Endodermal cell (in vitro differentiated cells): ENCODE data around the gene MSMB. TPM values are rescaled to one million over a fixed set of nuclear protein-coding genes. Genes with fewer than 3 reads are reported as not detected.
A peak's percentile ranks its signal among the peaks of the same experiment; 100 is the strongest.
"Not testable (repeated sequence)": the region's sequence is repeated elsewhere in the genome, so short reads cannot be mapped to it uniquely, and the experiment has no call there.

Source experiments
- DNase-seq: peaks from one replicate; pipeline ENCODE4 v3.0.0-alpha.2; 2017
- H3K27ac ChIP-seq: 2 replicates; pipeline ENCODE4 v1.5.1; 2013; ENCODE audit warnings: mild to moderate bottlenecking, low read depth, low read length, moderate library complexity
- H3K27me3 ChIP-seq: 2 replicates; pipeline ENCODE4 v1.6.1; 2013; ENCODE audit warnings: mild to moderate bottlenecking, low read length, moderate library complexity; ENCODE audit not compliant: insufficient read depth, control insufficient read depth, poor library complexity, severe bottlenecking
- H3K36me3 ChIP-seq: 2 replicates; pipeline ENCODE4 v1.7.0; 2013; ENCODE audit warnings: mild to moderate bottlenecking, low read length, moderate library complexity; ENCODE audit not compliant: control insufficient read depth, insufficient read depth
- H3K4me1 ChIP-seq: one replicate; pipeline ENCODE4 v1.7.0; 2013; ENCODE audit warnings: low read length; ENCODE audit not compliant: control insufficient read depth, insufficient read depth
- H3K4me3 ChIP-seq: 2 replicates; pipeline ENCODE4 v1.5.1; 2013; ENCODE audit warnings: mild to moderate bottlenecking, low read length, moderate library complexity
- H3K9ac ChIP-seq: 2 replicates; pipeline ENCODE4 v1.6.1; 2013; ENCODE audit warnings: mild to moderate bottlenecking, low read length, moderate library complexity; ENCODE audit not compliant: poor library complexity, severe bottlenecking; ENCODE audit errors: extremely low read depth
- H3K9me3 ChIP-seq: 2 replicates; pipeline ENCODE4 v1.6.1; 2013; ENCODE audit warnings: mild to moderate bottlenecking, low read length, moderate library complexity; ENCODE audit not compliant: control insufficient read depth
- H3K27ac Mint-ChIP-seq: 2 replicates; pipeline ENCODE4 v1.8.0; 2020; ENCODE audit warnings: mixed read lengths
- H3K27me3 Mint-ChIP-seq: 2 replicates; pipeline ENCODE4 v1.8.0; 2021; ENCODE audit warnings: mild to moderate bottlenecking, mixed read lengths; ENCODE audit not compliant: insufficient read depth
- H3K36me3 Mint-ChIP-seq: 2 replicates; pipeline ENCODE4 v1.8.0; 2020; ENCODE audit warnings: low read depth, mixed read lengths
- H3K4me1 Mint-ChIP-seq: 2 replicates; pipeline ENCODE4 v1.8.0; 2020; ENCODE audit warnings: mixed read lengths
- H3K4me3 Mint-ChIP-seq: 2 replicates; pipeline ENCODE4 v1.8.0; 2020; ENCODE audit warnings: mild to moderate bottlenecking, moderate library complexity, mixed read lengths
- H3K9me3 Mint-ChIP-seq: 2 replicates; pipeline ENCODE4 v1.8.0; 2020; ENCODE audit warnings: mild to moderate bottlenecking, mixed read lengths
- CTCF ChIP-seq: fragments of 200-600 bp; sonication (generic); conservative IDR thresholded peaks from 2 replicates; pipeline ENCODE4 v1.5.0; 2021; ENCODE audit warnings: antibody characterized with exemption, mild to moderate bottlenecking
- WGBS, 2 experiments: methylation state at CpG; one replicate each; pipeline versions ENCODE4 v1.1.5 to v1.1.7; 2013; ENCODE audit warnings: missing lambda C conversion rate in 2 of 2, mixed read lengths in 1 of 2; ENCODE audit not compliant: insufficient coverage in 1 of 2, insufficient read length in 1 of 2; 5-methylcytosine and 5-hydroxymethylcytosine counted together
- total RNA-seq, 2 donors: library from RNA; stranded (reverse); fragmentation: NEBNext Ultra II Directional in 1 of 2; extraction: Animal tissue kit (Norgen Biotek cat#: 25700) in 1 of 2; gene quantifications; 2 replicates in 1 of 2; 3 replicates in 1 of 2; pipeline ENCODE4 v1.2.1, GENCODE V29; 2021

MSMB gene
- total RNA-seq, 2 donors from 2014 or later: 2.4 to 2.9 TPM

DNA sequence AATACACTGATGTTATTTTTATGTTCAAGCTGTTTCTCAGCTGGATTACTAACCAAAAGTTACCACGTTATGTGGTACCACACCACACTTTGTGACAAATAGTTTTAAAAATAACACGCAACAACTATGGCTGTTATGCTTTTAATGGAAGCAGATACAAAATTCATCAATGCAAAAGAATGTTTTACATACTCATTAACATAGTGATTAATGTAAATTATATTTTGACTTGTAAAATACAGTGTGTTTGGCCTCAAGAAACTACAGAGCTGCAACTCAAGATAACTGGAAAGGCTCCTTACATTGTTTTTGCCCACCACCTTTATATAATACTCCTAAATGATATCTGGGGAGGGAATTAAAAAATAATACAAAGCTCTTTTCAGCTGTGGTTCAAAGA is 41.1 kb downstream of the MSMB start:
- Mint-ChIP-seq H3K4me3 (no peak overlapping the region), H3K27ac (no peak overlapping the region), H3K27me3 (no peaks in the 10 kb centered on the region), H3K36me3 (peaks cover 87% of the 10 kb centered on the region), H3K4me1 (peaks cover 1% of the 10 kb centered on the region), H3K9me3 (peaks cover 4% of the 10 kb centered on the region)
- Histone ChIP-seq H3K4me3 (no peak overlapping the region), H3K9me3 (peaks cover 15% of the 10 kb centered on the region), H3K27ac (no peak overlapping the region), H3K27me3 (no peaks in the 10 kb centered on the region), H3K4me1 (no peaks in the 10 kb centered on the region), H3K9ac (no peak overlapping the region), H3K36me3 (peaks cover 98% of the 10 kb centered on the region)
- 100% methylated on average over 1 to 2 of the region's 2 CpGs for WGBS, 2 experiments
- TF ChIP-seq CTCF: no peak
- DNase-seq: no peak

GRCh38 chr10:46002916-46003693 is 43.0 kb downstream of the MSMB start:
- Mint-ChIP-seq H3K27ac (peak overlapping the region; percentile 79), H3K9me3 (peaks cover 19% of the 10 kb centered on the region), H3K4me3 (no peak overlapping the region), H3K4me1 (peaks cover 1% of the 10 kb centered on the region), H3K36me3 (peaks cover 86% of the 10 kb centered on the region), H3K27me3 (no peaks in the 10 kb centered on the region)
- 96 to 98% methylated on average over 6 to 9 of the region's 9 CpGs for WGBS, 2 experiments
- no peak for TF ChIP-seq CTCF
- Histone ChIP-seq H3K27ac (no peak overlapping the region), H3K9ac (no peak overlapping the region), H3K4me1 (no peaks in the 10 kb centered on the region), H3K36me3 (peaks cover 98% of the 10 kb centered on the region), H3K9me3 (peaks cover 24% of the 10 kb centered on the region), H3K27me3 (no peaks in the 10 kb centered on the region), H3K4me3 (no peak overlapping the region)
- no peak for DNase-seq

GRCh38 chr10:46002189-46002687 is 43.8 kb downstream of the MSMB start:
- WGBS, 2 experiments: 93 to 94% methylated on average over 7 of the region's 7 CpGs
- DNase-seq, H3K27me3 Mint-ChIP-seq, H3K4me3 Mint-ChIP-seq, H3K27ac Mint-ChIP-seq, H3K4me3 ChIP-seq, H3K27me3 ChIP-seq, H3K9ac ChIP-seq, H3K4me1 ChIP-seq, H3K27ac ChIP-seq, H3K4me1 Mint-ChIP-seq: not testable (repeated sequence)
- H3K9me3 Mint-ChIP-seq: peaks cover 19% of the 10 kb centered on the region
- Histone ChIP-seq H3K36me3 (peaks cover 98% of the 10 kb centered on the region), H3K9me3 (peaks cover 27% of the 10 kb centered on the region)
- peaks cover 85% of the 10 kb centered on the region for H3K36me3 Mint-ChIP-seq
